GM12878 (cell line): ENCODE data around the gene SLC26A11. TPM values are rescaled to one million over a fixed set of nuclear protein-coding genes. Genes with fewer than 3 reads are reported as not detected.

Source experiments
- CEBPZ ChIP-seq: fragments of 150-350 bp; IDR thresholded peaks from 2 replicates; pipeline ENCODE4 v1.6.1; 2016; ENCODE audit warnings: low read depth, low read length
- E2F8 ChIP-seq: fragments of 450-650 bp; IDR thresholded peaks from 2 replicates; pipeline ENCODE4 v1.6.1; 2018; ENCODE audit warnings: mild to moderate bottlenecking, low read depth, moderate library complexity; ENCODE audit not compliant: partially characterized antibody
- FOXM1 ChIP-seq: IDR thresholded peaks from 2 replicates; pipeline ENCODE4 v1.6.1; 2012; ENCODE audit warnings: low read depth, mild to moderate bottlenecking, inconsistent platforms, low read length, moderate library complexity
- HCFC1 ChIP-seq: fragments of 150-350 bp; IDR thresholded peaks from 2 replicates; pipeline ENCODE4 v1.6.1; 2014; ENCODE audit warnings: low read length
- IRF4 ChIP-seq: IDR thresholded peaks from 2 replicates; pipeline ENCODE4 v1.6.1; 2011; ENCODE audit warnings: low read depth, low read length
- JUND ChIP-seq: IDR thresholded peaks from 2 replicates; pipeline ENCODE4 v1.6.1; 2012; ENCODE audit warnings: low read depth, mild to moderate bottlenecking, low read length, improper control_type of control experiment, moderate library complexity
- NBN ChIP-seq: fragments of 450-650 bp; IDR thresholded peaks from 2 replicates; pipeline ENCODE4 v1.6.1; 2016
- NFYA ChIP-seq: IDR thresholded peaks from 2 replicates; pipeline ENCODE4 v1.6.1; 2011; ENCODE audit warnings: low read depth, mild to moderate bottlenecking, low read length, improper control_type of control experiment, borderline replicate concordance
- POLR2A ChIP-seq: IDR thresholded peaks from 2 replicates; pipeline ENCODE4 v1.6.1; 2011; ENCODE audit warnings: low read depth, mild to moderate bottlenecking, low read length
- POLR2AphosphoS5 ChIP-seq: IDR thresholded peaks from 2 replicates; pipeline ENCODE4 v1.6.1; 2011; ENCODE audit warnings: mild to moderate bottlenecking, low read length, inconsistent platforms
- RB1 ChIP-seq: fragments of 450-650 bp; formaldehyde crosslinking; IDR thresholded peaks from 2 replicates; pipeline ENCODE4 v1.6.1; 2017; ENCODE audit warnings: mild to moderate bottlenecking, borderline replicate concordance
- STAT3 ChIP-seq: IDR thresholded peaks from 2 replicates; pipeline ENCODE4 v1.6.1; 2011; ENCODE audit warnings: low read depth, low read length, improper control_type of control experiment
- polyA plus RNA-seq, 11 experiments: library from polyadenylated mRNA; depleted of rRNA in 4 of 11; unstranded in 6 of 11; stranded (reverse) in 5 of 11; fragments of >200 nt; fragmentation: Nextera tagmentation in 4 of 11; fragmentation: Illumina TruSeq in 1 of 11; extraction: Ambion mirVana in 4 of 11; extraction: Trizol in 1 of 11; gene quantifications; 1 replicate in 1 of 11; 2 replicates in 10 of 11; pipeline versions ENCODE4 v1.2.1 to v1.2.3, GENCODE V29; 2011 to 2016; ENCODE audit warnings: inconsistent platforms in 2 of 11, missing spikeins in 2 of 11, low read depth in 1 of 11
- total RNA-seq, 4 experiments: library from RNA; depleted of rRNA in 3 of 4; stranded (reverse); fragments of >200 nt in 3 of 4; fragmentation: Illumina TruSeq in 1 of 4; extraction: Trizol in 1 of 4; gene quantifications; 2 replicates each; pipeline versions ENCODE4 v1.2.1 to v1.2.3, GENCODE V29; 2013 to 2021
- TF ChIP-seq, protein P1 (sequence below): fragments of 450-650 bp; IDR thresholded peaks from 2 replicates; pipeline ENCODE4 v1.6.1; 2016; ENCODE audit warnings: mild to moderate bottlenecking

The SLC26A11 gene
- total and polyA plus RNA-seq, 10 of the 15 experiments (the other 5 are each of a cell fraction or from before 2014, with no cell fraction given): 0.05 to 4.1 (median 1.2) TPM; not detected in 1

DNA sequence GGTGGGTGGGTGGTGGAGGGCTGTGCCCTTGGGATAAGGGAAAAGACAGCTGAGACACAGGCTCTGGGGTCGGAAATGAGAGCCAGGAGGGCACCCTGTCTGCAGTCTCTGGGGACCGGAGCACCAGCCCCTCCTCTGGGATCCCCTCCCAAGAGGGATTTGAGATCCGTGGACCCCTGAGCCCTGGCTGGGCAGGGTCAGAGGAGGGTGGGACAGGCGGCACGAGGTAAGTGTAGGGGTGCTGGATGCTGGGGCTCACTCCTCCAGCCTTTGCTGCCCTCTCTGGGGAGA, 519 bp upstream of the SLC26A11 start (continued):
- TF ChIP-seq, protein P1, sequence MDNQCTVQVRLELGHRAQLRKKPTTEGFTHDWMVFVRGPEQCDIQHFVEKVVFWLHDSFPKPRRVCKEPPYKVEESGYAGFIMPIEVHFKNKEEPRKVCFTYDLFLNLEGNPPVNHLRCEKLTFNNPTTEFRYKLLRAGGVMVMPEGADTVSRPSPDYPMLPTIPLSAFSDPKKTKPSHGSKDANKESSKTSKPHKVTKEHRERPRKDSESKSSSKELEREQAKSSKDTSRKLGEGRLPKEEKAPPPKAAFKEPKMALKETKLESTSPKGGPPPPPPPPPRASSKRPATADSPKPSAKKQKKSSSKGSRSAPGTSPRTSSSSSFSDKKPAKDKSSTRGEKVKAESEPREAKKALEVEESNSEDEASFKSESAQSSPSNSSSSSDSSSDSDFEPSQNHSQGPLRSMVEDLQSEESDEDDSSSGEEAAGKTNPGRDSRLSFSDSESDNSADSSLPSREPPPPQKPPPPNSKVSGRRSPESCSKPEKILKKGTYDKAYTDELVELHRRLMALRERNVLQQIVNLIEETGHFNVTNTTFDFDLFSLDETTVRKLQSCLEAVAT: 0 out of 2 replicates have a peak, but pooled peaks have one; percentile 36
- TF ChIP-seq HCFC1 (no peak; the same call in 1 of the 2 replicates), NBN (no peak), POLR2AphosphoS5 (0 out of 2 replicates have a peak, but pooled peaks have one; percentile 5), NFYA (no peak), E2F8 (no peak), RB1 (no peak), CEBPZ (no peak), STAT3 (no peak), JUND (no peak), FOXM1 (no peak), POLR2A (no peak), IRF4 (no peak)
